HG03521 (cell line): ENCODE measurements around the gene SRD5A1.
A peak's percentile ranks its signal among the peaks of the same experiment; 100 is the strongest.

Experiments used
- ATAC-seq: cut with Tn5 transposase; IDR thresholded peaks from one replicate; pipeline ENCODE4 v1.9.1; 2021; ENCODE audit warnings: mild to moderate bottlenecking, moderate library complexity; ENCODE audit not compliant: unreplicated experiment

SRD5A1 gene

GRCh38 chr5:6682239-6682638 lies 49.0 kb downstream of the SRD5A1 start:
- no peak for ATAC-seq

- ATAC-seq, result no peak
These were observed 50.0 kb downstream of the SRD5A1 start for GRCh38 chr5:6683241-6683640.

GRCh38 chr5:6684075-6684474 lies 50.8 kb downstream of the SRD5A1 start:
- no peak for ATAC-seq

DNA sequence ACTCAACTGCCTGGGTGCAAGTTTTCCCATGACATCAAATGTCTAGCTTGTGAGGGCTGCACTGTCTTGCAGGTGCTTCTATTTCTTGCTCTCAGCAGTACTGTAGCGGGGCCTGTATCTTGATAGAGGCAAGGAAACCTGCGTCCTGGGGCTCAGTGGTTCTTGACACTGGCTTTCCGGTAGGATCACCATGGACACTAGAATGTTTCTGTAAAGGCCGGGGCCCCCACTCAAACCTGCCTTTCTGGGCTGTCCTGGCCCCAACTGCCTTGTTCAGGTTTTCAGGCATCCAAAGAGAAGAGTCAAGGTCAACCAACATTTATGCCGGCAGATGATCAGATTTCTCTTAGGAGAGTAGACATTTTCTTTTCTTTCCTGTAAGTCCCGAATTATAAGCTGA lies 53.3 kb downstream of the SRD5A1 start:
- ATAC-seq, result no peak

GRCh38 chr5:6686915-6687409 lies 53.7 kb downstream of the SRD5A1 start:
- no peak for ATAC-seq

DNA sequence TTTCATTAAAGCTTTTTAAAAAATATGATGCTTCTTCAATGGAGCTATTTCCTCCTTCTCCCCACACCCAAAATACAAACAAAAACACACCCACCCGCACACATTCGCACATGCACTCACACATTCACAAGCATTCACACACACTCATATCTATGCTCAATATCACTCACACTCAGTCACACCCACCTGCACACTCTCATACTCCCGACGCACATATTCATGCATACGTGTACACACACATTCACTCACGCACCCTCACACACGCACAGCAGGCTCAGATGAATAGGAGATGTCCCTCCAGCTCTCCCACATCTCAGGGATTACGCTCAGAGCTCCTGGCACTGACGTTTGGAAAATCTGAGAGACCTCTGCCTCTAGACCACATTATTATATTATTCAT lies 54.3 kb downstream of the SRD5A1 start:
- ATAC-seq, result no peak

DNA sequence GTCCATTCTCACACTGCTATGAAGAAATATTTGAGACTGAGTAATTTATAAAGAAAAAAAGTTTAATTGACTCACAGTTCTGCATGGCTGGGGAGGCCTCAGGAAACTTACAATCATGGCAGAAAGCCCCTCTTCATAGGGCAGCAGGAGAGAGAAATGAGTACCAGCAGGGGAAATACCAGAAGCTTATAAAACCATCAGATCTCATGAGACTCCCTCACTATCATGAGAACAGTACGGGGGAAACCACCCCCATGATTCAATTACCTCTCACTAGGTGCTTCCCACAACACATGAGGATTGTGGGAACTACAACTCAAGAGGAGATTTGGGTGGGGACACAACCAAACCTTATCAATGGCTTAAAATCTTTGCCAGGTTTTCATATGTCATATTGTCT lies 59.7 kb downstream of the SRD5A1 start:
- no peak for ATAC-seq

DNA sequence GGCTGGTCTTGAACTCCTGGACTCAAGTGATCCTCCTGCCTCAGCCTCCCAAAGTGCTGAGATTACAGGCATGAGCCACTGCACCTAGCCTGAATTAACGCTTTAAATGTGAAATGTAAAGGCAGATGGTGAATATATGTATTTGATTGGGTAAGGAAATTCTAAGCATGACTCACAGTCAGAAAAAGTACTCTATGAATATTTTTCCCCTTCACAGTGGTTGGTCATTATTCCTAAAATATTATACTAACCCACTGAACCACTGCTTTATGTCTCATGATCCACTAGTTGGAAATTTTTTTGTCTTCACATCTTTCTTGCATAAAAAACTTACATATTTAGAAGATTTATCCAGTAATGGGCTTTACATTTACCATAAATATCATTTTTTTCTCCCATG lies 65.5 kb downstream of the SRD5A1 start:
- ATAC-seq, result no peak

DNA sequence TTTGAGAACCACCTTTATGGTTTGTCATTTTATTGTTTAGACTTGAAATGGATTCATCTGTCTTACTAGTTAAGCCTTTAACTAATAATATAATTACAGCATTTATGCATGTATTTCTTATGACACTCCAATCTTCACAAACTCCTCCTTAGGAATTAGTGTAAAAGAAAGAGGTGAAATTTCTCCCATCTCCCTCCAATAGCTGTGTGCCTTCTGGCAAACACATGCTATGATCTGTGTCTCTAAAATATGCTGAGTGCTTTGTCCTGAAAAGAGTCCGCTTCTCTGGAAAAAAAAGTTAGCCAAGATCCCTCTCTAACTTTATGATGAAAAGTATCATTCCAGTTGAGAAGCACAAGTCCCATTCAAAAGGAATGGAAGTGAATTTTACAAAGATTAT lies 66.1 kb downstream of the SRD5A1 start:
- no peak for ATAC-seq

DNA sequence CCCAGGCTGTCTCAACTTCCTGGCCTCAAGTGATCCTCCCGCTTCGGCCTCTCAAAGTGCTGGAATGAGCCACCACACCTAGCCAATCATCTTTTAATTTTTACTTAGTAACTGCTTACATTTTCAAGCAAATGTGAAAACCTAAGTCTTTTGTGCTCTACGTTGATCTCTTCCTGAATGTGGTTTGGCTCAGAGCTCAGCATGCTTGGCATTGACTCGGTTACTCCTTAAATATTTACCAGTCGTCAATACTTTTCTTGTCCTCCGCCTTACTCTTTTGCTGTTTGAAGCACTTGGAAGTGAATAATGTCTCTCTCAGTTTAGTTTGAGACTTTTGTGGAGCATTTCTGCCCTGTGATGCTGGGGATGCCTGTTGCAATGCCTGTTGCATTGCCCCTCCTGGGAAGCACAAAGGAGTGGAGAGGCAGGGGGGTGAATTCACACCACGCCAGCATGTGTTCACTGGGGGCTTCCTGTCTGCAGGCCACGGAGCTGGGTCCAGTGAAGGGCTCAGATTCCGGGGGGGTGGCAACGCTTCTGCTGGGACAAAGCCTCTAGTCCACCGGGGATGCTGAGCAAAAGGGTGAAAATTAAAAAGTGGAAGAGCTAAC lies 66.9 kb downstream of the SRD5A1 start:
- ATAC-seq, result no peak

DNA sequence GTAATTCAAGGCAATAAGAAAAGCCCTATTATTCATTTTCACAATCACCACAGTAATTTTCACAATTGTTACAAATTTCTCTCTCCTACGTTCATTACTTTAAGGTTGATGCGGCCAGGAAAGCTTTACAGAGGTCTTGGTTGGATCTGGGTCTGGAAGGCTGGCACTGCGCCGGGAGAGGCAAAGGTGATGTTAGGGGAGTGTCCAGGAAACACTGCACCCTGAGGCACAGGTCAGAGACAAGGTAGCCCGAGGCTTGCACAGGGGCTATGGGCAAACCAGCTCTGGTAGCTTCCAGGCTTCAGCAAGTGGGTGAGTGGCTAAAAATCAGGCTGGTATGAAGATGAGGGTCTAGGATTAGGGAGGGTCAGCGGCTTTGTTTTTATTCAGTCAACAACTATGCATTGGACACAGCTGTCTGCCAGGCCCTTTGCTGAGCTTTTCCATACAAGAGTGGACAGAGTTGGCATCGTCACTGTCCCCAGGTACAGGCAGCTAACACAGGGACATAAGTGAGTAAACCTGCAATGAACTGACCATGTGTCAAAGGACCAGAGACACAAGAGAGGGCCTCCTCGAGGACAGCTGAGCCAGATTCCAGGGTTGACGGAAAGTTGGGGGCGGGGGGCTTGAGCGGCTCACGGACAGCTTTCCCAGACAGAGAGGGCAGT lies 67.6 kb downstream of the SRD5A1 start:
- ATAC-seq, result no peak

- no peak for ATAC-seq
These were observed 68.3 kb downstream of the SRD5A1 start for GRCh38 chr5:6701491-6701890.

GRCh38 chr5:6702633-6703032 lies 69.4 kb downstream of the SRD5A1 start:
- no peak for ATAC-seq

- ATAC-seq, result no peak
These were observed 70.6 kb downstream of the SRD5A1 start for GRCh38 chr5:6703806-6704205.

GRCh38 chr5:6704361-6704851 lies 71.2 kb downstream of the SRD5A1 start:
- ATAC-seq, result no peak

DNA sequence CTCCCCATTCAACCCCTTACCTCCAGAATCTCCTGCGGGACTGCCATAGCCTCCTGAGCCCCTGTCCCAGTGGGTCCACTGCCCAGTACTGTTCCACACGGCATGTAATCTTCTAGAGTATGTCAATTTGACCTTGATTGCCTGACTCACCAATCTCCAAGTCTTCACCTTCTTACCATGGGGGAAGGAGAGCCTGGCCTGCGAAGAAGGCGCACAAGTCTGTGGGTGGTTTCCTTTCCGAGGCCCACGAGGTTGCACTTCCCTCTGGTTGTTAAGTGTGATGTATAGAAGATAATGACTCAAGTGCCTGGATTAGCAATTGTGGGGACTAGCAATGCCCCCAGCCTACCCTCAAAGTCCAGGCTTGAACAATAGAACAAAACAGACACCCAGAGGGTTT lies 71.8 kb downstream of the SRD5A1 start:
- peak; percentile 66 for ATAC-seq

GRCh38 chr5:6705959-6706358 lies 72.7 kb downstream of the SRD5A1 start:
- ATAC-seq, result no peak

DNA sequence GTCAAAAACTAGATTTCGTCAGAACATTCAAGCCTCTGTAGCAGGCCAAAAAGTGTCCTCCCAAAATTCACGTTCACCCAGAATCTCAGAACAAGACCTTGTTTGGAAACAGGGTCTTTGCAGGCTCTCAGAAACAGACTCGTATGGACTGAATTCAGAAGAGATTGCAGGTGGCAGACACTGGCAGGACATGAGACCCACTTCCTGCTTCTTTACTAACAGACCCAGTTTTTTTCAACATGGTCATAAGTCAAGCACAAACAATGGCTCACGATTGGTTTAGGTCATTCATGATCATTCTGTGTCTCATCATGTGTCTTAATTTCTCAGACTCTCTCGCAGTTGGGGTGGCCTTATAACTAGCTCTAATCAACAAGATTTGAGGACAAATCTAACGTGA lies 74.6 kb downstream of the SRD5A1 start:
- ATAC-seq, result no peak

GRCh38 chr5:6708814-6709213 lies 75.6 kb downstream of the SRD5A1 start:
- ATAC-seq, result no peak

DNA sequence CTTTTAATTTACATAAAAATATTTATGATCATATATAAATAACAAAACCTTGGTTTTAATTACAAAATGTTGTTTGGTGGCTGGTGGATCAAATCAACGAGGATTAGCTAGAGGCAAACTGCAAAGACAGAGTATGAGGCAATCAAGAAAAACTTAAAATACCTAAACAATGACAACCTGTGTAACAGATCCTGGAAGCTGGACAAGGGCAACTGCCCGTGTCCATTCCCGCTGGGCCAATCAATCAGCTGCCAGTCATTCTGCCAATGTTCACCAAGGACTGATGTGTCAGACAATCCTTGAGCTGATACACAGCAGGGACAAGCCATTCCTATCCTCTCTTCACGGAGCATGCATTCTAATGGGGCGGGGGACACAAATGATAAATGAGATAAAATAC lies 76.8 kb downstream of the SRD5A1 start:
- no peak for ATAC-seq

GRCh38 chr5:6710551-6711318 lies 77.5 kb downstream of the SRD5A1 start:
- no peak for ATAC-seq
